Activated CD4-positive, alpha-beta memory T cell treated with anti-CD3 and anti-CD28 coated beads for 36 hours (primary cell): ENCODE data around the gene RIMBP2. TPM values are rescaled to one million over a fixed set of nuclear protein-coding genes. Genes with fewer than 3 reads are reported as not detected.

Experiments used
- CTCF ChIA-PET: fragments of 350-600 bp; sonication (Branson Sonifier 250); formaldehyde crosslinking; loops from one replicate; lab custom pipeline; 2021; ENCODE audit warnings: antibody characterized with exemption, inconsistent platforms; lab: Charles Lee
- POLR2A ChIA-PET: fragments of 350-600 bp; sonication (Branson Sonifier 250); formaldehyde crosslinking; loops from one replicate; lab custom pipeline; 2021; ENCODE audit warnings: antibody characterized with exemption; lab: Charles Lee
- DNase-seq: peaks from one replicate; pipeline ENCODE4 v3.0.0-alpha.2; 2020
- H3K27ac Mint-ChIP-seq: one replicate; pipeline ENCODE4 v1.8.0; 2021; ENCODE audit warnings: mixed read lengths
- H3K27me3 Mint-ChIP-seq: one replicate; pipeline ENCODE4 v1.8.0; 2021; ENCODE audit warnings: mixed read lengths
- H3K36me3 Mint-ChIP-seq: one replicate; pipeline ENCODE4 v1.8.0; 2021; ENCODE audit warnings: mixed read lengths
- H3K4me1 Mint-ChIP-seq: one replicate; pipeline ENCODE4 v1.8.0; 2021; ENCODE audit warnings: low read depth, mixed read lengths
- H3K4me3 Mint-ChIP-seq: one replicate; pipeline ENCODE4 v1.8.0; 2021; ENCODE audit warnings: mild to moderate bottlenecking, mixed read lengths
- H3K9me3 Mint-ChIP-seq: one replicate; pipeline ENCODE4 v1.8.0; 2021; ENCODE audit warnings: mixed read lengths
- intact Hi-C: fragments of 100-400 bp; cut with micrococcal nuclease; formaldehyde crosslinking; loops from one replicate; pipeline ENCODE4 v1.15.1; 2023
- total RNA-seq, 2 experiments: library from RNA; stranded (reverse); gene quantifications; one replicate each; pipeline ENCODE4 v1.2.3, GENCODE V29; 2021

The RIMBP2 gene
- total RNA-seq, 2 experiments from 2014 or later = 0.27 TPM; not detected in 1

DNA sequence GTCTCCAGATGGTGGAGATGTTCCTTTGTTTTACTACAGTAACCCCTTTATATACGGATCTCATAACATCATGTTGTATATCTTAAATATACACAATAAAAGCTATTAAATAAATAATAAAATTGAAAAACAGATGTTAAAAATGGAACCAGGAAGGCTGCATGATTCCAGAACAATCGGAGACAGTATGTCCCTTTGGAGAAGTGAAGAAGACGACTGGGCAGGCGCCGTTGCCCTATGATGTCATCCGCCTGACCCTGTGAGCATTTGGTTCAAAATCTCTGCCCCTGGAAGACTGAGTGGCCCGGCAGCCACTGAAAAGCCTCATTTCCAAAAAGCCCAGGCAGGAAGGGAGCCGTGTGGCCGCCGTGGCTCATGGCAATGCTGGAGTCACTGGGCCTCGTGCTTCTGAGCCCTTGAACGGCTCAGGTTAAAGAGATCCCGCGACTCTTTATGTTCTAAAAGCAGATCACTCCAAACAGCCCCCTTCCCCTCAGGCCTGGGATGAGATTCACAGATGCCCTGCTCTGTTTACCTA is 30.8 kb downstream of the RIMBP2 start:
- intact Hi-C loops = no loop called here
- Mint-ChIP-seq H3K4me3 (no peak overlapping the region), H3K27ac (no peak overlapping the region), H3K9me3 (no peaks in the 10 kb centered on the region), H3K4me1 (no peaks in the 10 kb centered on the region), H3K27me3 (peaks cover 13% of the 10 kb centered on the region), H3K36me3 (no peaks in the 10 kb centered on the region)
- POLR2A ChIA-PET = no interaction called here
- DNase-seq = no peak
- CTCF ChIA-PET = no interaction called here

DNA sequence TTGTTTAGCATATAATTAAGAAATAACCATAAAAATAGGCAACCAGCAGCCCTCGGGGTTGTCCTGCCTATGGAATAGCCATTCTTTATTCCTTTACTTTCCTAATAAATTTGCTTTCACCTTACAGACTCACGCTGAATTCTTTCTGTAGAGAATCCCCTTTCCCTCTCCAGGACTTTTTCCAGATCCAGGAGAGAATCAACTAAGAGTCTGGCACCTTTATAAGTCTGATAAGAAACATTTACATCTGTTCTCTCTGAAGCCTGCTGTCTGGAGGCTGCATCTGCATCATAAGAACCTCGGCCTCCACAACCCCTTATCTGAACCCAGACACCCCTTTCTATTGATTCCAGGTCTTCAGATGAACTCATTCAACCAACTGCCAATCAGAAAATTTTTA is 32.3 kb downstream of the RIMBP2 start:
- no peak for DNase-seq
- intact Hi-C loops = no loop called here
- CTCF ChIA-PET = no interaction called here
- Mint-ChIP-seq H3K27me3 (peaks cover 13% of the 10 kb centered on the region), H3K9me3 (no peaks in the 10 kb centered on the region), H3K27ac (no peak overlapping the region), H3K4me1 (no peaks in the 10 kb centered on the region), H3K4me3 (no peak overlapping the region), H3K36me3 (no peaks in the 10 kb centered on the region)
- POLR2A ChIA-PET = no interaction called here

DNA sequence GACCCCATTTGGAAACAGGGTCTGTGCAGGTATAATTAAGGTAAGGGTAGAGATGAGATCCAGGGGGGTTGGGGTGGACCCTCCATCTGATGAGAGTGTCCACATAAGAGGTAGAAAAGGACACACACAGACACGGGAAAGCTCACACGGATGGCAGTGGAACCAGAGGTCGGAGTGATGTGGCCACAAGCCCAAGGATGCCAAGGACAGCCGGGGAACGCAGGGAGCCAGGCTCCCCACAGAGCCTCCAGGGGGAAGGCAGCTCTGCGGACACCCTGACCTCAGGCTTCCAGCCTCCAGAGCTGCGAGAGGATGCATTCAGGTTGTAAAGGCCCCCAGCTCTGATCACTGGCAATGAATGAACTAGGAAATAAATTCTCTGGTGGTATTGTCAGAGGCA is 33.0 kb downstream of the RIMBP2 start:
- CTCF ChIA-PET = no interaction called here
- no peaks in the 10 kb centered on the region for H3K36me3 Mint-ChIP-seq
- H3K4me1 Mint-ChIP-seq = no peaks in the 10 kb centered on the region
- H3K27me3 Mint-ChIP-seq = peaks cover 10% of the 10 kb centered on the region
- no peaks in the 10 kb centered on the region for H3K9me3 Mint-ChIP-seq
- H3K27ac Mint-ChIP-seq = no peak overlapping the region
- intact Hi-C loops = no loop called here
- no peak for DNase-seq
- no peak overlapping the region for H3K4me3 Mint-ChIP-seq
- POLR2A ChIA-PET = no interaction called here

DNA sequence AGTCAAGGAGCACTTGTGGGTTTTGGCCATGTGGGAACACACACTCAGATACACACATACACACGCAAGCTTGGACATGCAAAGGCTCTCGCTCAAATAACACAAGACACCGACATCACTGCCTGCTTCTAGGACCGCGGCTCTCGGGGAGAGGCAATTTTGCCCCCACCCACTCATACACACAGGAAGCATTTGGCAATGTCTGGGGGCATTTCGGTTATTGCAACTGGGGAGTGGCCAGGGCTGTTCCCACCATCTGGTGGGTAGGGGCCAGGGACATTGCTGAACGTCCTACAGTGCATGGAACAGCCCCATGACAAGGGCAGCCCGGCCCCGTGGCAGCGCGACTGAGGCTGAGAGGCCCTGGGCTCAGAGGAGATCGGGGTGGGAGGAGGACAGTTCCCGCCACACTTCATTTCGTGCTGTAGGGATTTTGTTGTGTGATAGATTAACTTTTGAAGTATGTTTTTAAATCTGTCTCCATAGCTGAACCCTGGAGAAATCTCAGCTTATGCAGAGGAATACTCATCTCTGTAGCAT is 35.6 kb downstream of the RIMBP2 start:
- H3K27ac Mint-ChIP-seq = no peak overlapping the region
- no peaks in the 10 kb centered on the region for H3K4me1 Mint-ChIP-seq
- ChIA-PET POLR2A (no interaction called here), CTCF (no interaction called here)
- intact Hi-C loops = no loop called here
- H3K27me3 Mint-ChIP-seq = peaks cover 2% of the 10 kb centered on the region
- no peak overlapping the region for H3K4me3 Mint-ChIP-seq
- no peaks in the 10 kb centered on the region for H3K36me3 Mint-ChIP-seq
- no peaks in the 10 kb centered on the region for H3K9me3 Mint-ChIP-seq
- no peak for DNase-seq

DNA sequence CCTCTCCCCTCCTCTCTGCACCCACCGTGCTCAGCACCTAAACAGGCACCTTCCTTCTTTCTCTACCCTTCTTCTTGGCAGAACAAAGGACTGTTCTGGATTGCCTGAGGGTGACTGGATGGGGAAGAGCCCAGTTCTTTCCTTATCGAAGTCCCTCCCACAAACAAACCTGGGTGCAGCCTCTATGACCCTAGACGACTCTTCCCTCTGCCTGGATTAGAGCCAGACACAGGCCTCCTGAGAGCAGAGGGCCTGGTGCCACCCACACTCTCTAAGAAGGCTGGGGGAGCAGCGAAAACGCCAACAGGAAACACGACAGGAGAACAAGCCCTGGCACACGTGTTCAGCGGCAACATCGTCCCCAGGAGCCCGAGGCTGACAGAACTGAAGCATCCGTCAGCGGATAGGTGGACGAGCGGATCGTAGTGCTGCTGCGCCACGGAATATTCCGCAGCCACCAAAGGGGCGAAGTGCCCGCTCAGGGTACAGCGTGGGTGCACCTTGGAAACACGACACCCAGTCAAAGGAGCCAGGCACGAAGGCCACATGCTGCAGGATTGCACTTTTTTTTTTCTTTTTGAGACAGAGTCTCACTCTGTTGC is 38.0 kb downstream of the RIMBP2 start:
- H3K4me1 Mint-ChIP-seq = no peaks in the 10 kb centered on the region
- DNase-seq = no peak
- H3K4me3 Mint-ChIP-seq = no peak overlapping the region
- no peaks in the 10 kb centered on the region for H3K36me3 Mint-ChIP-seq
- intact Hi-C loops = no loop called here
- POLR2A ChIA-PET = no interaction called here
- H3K27ac Mint-ChIP-seq = no peak overlapping the region
- no peaks in the 10 kb centered on the region for H3K9me3 Mint-ChIP-seq
- CTCF ChIA-PET = no interaction called here
- no peaks in the 10 kb centered on the region for H3K27me3 Mint-ChIP-seq

DNA sequence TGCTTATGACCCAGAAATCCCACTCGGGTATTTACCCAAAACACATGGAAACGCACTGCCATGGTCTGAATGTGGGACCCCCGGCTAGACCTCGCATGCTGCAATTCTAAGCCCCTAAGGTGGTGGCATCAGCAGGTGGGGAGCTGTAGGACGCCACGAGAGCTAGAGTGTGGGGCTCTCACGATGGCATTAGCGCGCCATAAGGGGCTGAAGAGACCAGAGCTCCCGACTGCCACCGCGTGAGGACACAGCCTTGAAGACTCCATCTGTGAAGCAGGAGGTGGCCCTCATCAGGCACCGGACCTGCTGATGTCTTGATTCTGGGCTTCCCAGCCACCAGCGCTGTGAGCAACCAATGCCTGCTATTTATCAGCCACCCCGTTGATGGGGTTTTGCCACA is 40.3 kb downstream of the RIMBP2 start:
- Mint-ChIP-seq H3K9me3 (no peaks in the 10 kb centered on the region), H3K4me3 (no peak overlapping the region), H3K4me1 (no peaks in the 10 kb centered on the region), H3K27me3 (no peaks in the 10 kb centered on the region), H3K36me3 (no peaks in the 10 kb centered on the region), H3K27ac (no peak overlapping the region)
- ChIA-PET CTCF (interaction anchor here (1.0 kb wide), 1 partner anchor 12 kb away, joined by 3 read pairs; no protein-coding TSS in a partner anchor), POLR2A (no interaction called here)
- no peak for DNase-seq
- intact Hi-C loops = no loop called here

DNA sequence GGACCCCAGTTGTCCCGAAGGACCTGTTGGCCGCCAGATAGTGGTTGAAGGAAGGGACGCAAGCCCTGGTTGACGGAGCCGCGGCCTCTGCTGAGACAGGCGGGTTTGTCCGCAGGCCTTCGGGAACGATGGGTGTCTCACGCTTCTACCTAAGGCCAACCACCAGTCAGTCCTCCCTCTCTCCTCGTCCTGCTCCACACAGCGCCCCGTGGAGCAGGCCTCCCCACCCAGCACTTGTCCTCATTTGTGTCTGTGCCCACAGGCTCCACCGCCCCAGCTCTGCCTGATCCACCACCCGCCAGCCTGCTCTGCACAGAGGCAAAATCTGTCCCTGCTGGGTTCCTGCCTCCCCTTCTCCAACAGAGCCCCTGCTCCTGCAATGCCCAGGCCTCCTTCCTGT is 41.0 kb downstream of the RIMBP2 start:
- no peaks in the 10 kb centered on the region for H3K4me1 Mint-ChIP-seq
- intact Hi-C loops = no loop called here
- no peak overlapping the region for H3K27ac Mint-ChIP-seq
- no peaks in the 10 kb centered on the region for H3K9me3 Mint-ChIP-seq
- H3K27me3 Mint-ChIP-seq = no peaks in the 10 kb centered on the region
- no peak for DNase-seq
- POLR2A ChIA-PET = no interaction called here
- no peaks in the 10 kb centered on the region for H3K36me3 Mint-ChIP-seq
- CTCF ChIA-PET = interaction anchor here (1.0 kb wide), 1 partner anchor 13 kb away, joined by 3 read pairs; no protein-coding TSS in a partner anchor
- no peak overlapping the region for H3K4me3 Mint-ChIP-seq

DNA sequence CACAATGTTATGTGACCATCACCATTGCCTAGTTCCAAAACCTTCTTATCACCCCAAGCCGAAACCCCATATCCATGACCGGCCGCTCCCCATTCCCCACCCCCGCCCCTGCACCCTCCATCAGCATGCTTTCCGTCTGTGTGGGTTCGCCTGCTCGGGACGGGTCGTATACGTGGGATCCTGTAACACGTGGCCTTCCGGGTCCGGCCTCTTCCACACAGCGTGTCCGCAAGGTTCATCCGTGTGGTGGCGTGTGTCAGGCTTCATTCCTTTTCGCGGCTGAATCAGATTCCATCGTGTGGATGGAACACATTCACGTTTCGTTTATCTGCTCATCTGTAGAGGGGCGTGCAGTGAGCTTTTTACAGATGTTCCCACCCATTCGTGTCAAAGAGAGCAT is 41.4 kb downstream of the RIMBP2 start:
- Mint-ChIP-seq H3K9me3 (no peaks in the 10 kb centered on the region), H3K27me3 (no peaks in the 10 kb centered on the region), H3K27ac (no peak overlapping the region), H3K4me3 (no peak overlapping the region), H3K36me3 (no peaks in the 10 kb centered on the region), H3K4me1 (no peaks in the 10 kb centered on the region)
- no peak for DNase-seq
- intact Hi-C loops = no loop called here
- ChIA-PET CTCF (no interaction called here), POLR2A (no interaction called here)

DNA sequence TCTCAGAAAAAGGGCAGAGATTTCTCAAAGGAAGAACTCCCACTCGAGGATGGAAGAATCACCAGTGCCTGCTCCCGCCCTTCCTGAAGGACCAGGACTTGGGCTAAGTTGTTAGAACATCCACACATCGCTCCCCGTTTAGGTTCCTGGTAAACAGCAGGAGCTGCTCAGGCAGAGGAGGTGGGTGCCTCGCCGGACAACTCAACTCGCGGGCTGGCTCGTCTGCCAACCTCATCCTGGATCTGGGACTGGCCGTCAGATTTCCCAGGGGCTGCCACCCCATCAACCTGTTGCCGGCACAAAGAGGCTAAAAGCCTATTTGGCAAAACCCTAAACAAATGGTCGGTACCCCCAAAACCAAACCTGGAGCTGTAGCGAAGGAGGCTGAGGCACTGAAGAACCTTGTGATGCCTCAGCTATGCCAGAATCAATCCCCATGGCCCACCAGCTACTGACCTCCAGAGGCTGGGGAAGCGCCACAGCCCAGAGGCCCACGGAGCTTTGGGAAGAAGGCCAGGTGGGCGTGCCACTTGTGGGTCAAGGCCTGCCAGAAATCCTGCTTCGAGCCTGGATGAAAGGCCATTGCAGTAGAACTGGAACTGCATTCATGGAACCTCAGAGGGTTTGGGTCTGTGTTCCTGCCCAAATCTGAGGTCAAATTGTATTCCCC is 42.9 kb downstream of the RIMBP2 start:
- intact Hi-C loops = no loop called here
- peaks cover 2% of the 10 kb centered on the region for H3K9me3 Mint-ChIP-seq
- H3K27me3 Mint-ChIP-seq = no peaks in the 10 kb centered on the region
- H3K27ac Mint-ChIP-seq = no peak overlapping the region
- ChIA-PET CTCF (no interaction called here), POLR2A (no interaction called here)
- no peaks in the 10 kb centered on the region for H3K4me1 Mint-ChIP-seq
- no peak overlapping the region for H3K4me3 Mint-ChIP-seq
- DNase-seq = no peak
- H3K36me3 Mint-ChIP-seq = no peaks in the 10 kb centered on the region

DNA sequence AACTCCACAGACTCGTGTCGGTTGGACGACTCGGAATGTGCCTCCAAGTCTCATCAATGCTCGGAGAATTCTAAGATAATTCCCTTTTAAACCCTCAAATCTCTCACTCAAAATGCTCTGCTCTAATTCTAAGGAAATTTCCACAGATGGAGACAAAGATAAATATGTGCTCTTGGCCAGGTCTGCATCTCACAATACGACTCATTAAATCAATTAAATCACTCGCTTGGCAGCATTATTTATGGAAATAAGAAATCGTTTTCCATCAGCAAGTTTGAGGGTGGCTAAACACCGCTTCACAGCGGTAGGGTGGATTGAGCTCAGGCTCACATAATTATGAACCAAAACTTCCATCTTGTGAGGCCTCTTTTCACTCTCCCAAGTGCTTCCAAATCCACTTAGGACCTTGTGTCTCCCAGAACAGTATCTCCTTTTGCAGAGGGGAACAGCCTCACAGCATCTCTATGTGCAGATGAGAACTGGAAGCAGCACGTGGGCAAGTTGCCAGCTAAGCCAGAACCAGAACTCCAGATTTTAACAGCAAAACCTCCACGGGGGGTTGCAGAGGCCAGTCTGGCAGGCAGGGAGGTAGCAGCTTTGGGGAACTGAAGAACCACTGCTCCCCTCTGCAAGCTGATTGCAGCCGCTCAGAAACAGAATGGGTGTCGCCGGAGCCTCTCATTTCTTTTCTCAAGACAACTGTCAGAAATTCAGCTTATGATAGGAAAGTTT is 43.8 kb downstream of the RIMBP2 start:
- intact Hi-C loops = no loop called here
- ChIA-PET CTCF (interaction anchor here (0.6 kb wide), 1 partner anchor 19 kb away, joined by 3 read pairs; no protein-coding TSS in a partner anchor), POLR2A (interaction anchor here (0.7 kb wide), 1 partner anchor 1529 kb away, joined by 3 read pairs; no protein-coding TSS in a partner anchor)
- no peaks in the 10 kb centered on the region for H3K36me3 Mint-ChIP-seq
- H3K4me3 Mint-ChIP-seq = no peak overlapping the region
- no peak for DNase-seq
- H3K27ac Mint-ChIP-seq = no peak overlapping the region
- H3K4me1 Mint-ChIP-seq = no peaks in the 10 kb centered on the region
- no peaks in the 10 kb centered on the region for H3K27me3 Mint-ChIP-seq
- peaks cover 3% of the 10 kb centered on the region for H3K9me3 Mint-ChIP-seq

DNA sequence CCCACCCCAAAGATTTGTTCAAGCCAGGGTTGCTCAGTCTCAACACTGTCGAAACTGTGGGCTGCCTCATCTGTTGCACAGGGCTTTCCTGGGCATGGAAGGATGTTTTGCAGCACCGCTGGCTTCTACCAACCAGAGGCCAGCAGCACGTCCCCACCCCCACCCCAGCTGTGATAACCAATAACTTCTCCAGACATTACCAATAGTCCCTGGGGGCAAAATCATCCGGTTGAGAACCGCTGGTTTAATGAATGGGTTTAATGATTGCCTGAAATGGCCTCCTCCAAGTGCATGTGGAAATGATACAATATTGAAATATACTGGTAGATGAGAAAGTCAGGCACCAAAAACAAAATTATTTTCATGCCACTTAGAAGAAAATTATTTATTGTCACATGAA is 44.5 kb downstream of the RIMBP2 start:
- ChIA-PET CTCF (interaction anchor here (0.6 kb wide), 1 partner anchor 20 kb away, joined by 3 read pairs; no protein-coding TSS in a partner anchor), POLR2A (interaction anchor here (0.7 kb wide), 1 partner anchor 1529 kb away, joined by 3 read pairs; no protein-coding TSS in a partner anchor)
- Mint-ChIP-seq H3K36me3 (no peaks in the 10 kb centered on the region), H3K9me3 (peaks cover 4% of the 10 kb centered on the region), H3K4me1 (no peaks in the 10 kb centered on the region), H3K27ac (no peak overlapping the region), H3K4me3 (no peak overlapping the region), H3K27me3 (no peaks in the 10 kb centered on the region)
- DNase-seq = no peak
- intact Hi-C loops = no loop called here

DNA sequence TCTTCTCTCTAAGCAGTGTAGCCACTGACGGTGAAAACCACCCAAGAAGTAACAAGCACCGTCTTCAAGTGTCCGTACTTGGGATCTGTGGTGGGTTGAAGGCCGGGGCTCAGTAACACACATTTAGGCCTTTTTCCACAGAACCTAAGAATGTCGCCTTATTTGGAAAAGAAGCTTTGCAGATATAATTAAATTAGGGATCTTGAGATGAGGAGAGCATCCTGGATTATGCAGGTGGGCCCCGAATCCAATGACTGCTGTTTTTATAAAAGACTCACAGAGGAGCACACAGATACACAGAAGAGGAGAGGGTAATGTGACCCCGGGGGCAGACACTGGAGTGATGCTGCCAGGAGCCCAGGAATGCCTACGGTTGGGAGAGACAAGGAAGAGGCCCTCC is 46.3 kb downstream of the RIMBP2 start:
- POLR2A ChIA-PET = no interaction called here
- DNase-seq = no peak
- no peak overlapping the region for H3K27ac Mint-ChIP-seq
- no peaks in the 10 kb centered on the region for H3K4me1 Mint-ChIP-seq
- no peak overlapping the region for H3K4me3 Mint-ChIP-seq
- CTCF ChIA-PET = no interaction called here
- intact Hi-C loops = no loop called here
- peaks cover 4% of the 10 kb centered on the region for H3K9me3 Mint-ChIP-seq
- no peaks in the 10 kb centered on the region for H3K27me3 Mint-ChIP-seq
- H3K36me3 Mint-ChIP-seq = no peaks in the 10 kb centered on the region
